Hepatocyte (in vitro differentiated cells): ENCODE results near the gene NPAS3. TPM values are rescaled to one million over a fixed set of nuclear protein-coding genes. Genes with fewer than 3 reads are reported as not detected.

Experiments used
- DNase-seq: peaks from one replicate; pipeline ENCODE4 v3.0.0-alpha.2; 2016; ENCODE audit warnings: low spot score
- H2AFZ ChIP-seq: fragments of 200-600 bp; sonication (generic); 2 replicates; pipeline ENCODE4 v1.6.0; 2016; ENCODE audit warnings: antibody characterized with exemption, mild to moderate bottlenecking
- H3K27ac ChIP-seq: fragments of 200-600 bp; sonication (generic); 2 replicates; pipeline ENCODE4 v1.5.1; 2016; ENCODE audit warnings: mild to moderate bottlenecking
- H3K27me3 ChIP-seq: fragments of 200-600 bp; sonication (generic); 2 replicates; pipeline ENCODE4 v1.6.1; 2016
- H3K36me3 ChIP-seq: fragments of 200-600 bp; sonication (generic); replicated peaks from 2 replicates; pipeline ENCODE4 v1.5.1; 2016; ENCODE audit warnings: low read depth; ENCODE audit not compliant: insufficient read depth
- H3K4me1 ChIP-seq: fragments of 200-600 bp; sonication (generic); 2 replicates; pipeline ENCODE4 v1.5.1; 2016; ENCODE audit warnings: mild to moderate bottlenecking, moderate library complexity; ENCODE audit not compliant: insufficient read depth
- H3K4me2 ChIP-seq: fragments of 200-600 bp; sonication (generic); 2 replicates; pipeline ENCODE4 v1.6.0; 2016
- H3K4me3 ChIP-seq: fragments of 200-600 bp; sonication (generic); 2 replicates; pipeline ENCODE4 v1.5.1; 2016; ENCODE audit warnings: mild to moderate bottlenecking
- H3K79me2 ChIP-seq: fragments of 200-600 bp; sonication (generic); 2 replicates; pipeline ENCODE4 v1.6.0; 2017; ENCODE audit warnings: mild to moderate bottlenecking
- H3K9me2 ChIP-seq: fragments of 200-600 bp; sonication (generic); replicated peaks from 2 replicates; pipeline ENCODE4 v1.6.0; 2017; ENCODE audit warnings: mild to moderate bottlenecking; ENCODE audit not compliant: insufficient read depth
- H3K9me3 ChIP-seq: fragments of 200-600 bp; sonication (generic); 2 replicates; pipeline ENCODE4 v1.5.1; 2016; ENCODE audit warnings: low read depth, mild to moderate bottlenecking
- H4K20me1 ChIP-seq: fragments of 200-600 bp; sonication (generic); 2 replicates; pipeline ENCODE4 v1.6.0; 2016; ENCODE audit warnings: mild to moderate bottlenecking; ENCODE audit not compliant: insufficient read depth, poor library complexity, severe bottlenecking
- EZH2 ChIP-seq: fragments of 200-600 bp; sonication (generic); IDR thresholded peaks from 2 replicates; pipeline ENCODE4 v1.6.1; 2016; ENCODE audit warnings: antibody characterized with exemption, mild to moderate bottlenecking, borderline replicate concordance
- EZH2phosphoT487 ChIP-seq: fragments of 200-600 bp; sonication (generic); IDR thresholded peaks from one replicate; pipeline ENCODE4 v1.6.1; 2018; ENCODE audit warnings: antibody characterized with exemption, mild to moderate bottlenecking, low read depth, moderate library complexity; ENCODE audit not compliant: unreplicated experiment, severe bottlenecking
- WGBS: methylation state at CpG from one replicate; pipeline ENCODE4 v1.1.6; 2016; ENCODE audit warnings: low lambda C conversion rate; ENCODE audit errors: missing lambda C conversion rate; 5-methylcytosine and 5-hydroxymethylcytosine counted together
- polyA plus RNA-seq: library from polyadenylated mRNA; unstranded; fragments of >200 nt; fragmentation: Nextera tagmentation; extraction: Ambion mirVana; gene quantifications from 2 replicates; pipeline ENCODE4 v1.2.1, GENCODE V29; 2016
- total RNA-seq: library from RNA; depleted of rRNA; stranded (reverse); fragments of >200 nt; gene quantifications from 2 replicates; pipeline ENCODE4 v1.2.3, GENCODE V29; 2014
- TF ChIP-seq, protein P1 (sequence below): fragments of 200-600 bp; sonication (generic); IDR thresholded peaks from 2 replicates; pipeline ENCODE4 v1.5.1; 2016; ENCODE audit warnings: antibody characterized with exemption, mild to moderate bottlenecking; ENCODE audit not compliant: poor library complexity

The NPAS3 gene
- total and polyA plus RNA-seq, 2 experiments from 2014 or later = 0.11 to 1.1 TPM

DNA sequence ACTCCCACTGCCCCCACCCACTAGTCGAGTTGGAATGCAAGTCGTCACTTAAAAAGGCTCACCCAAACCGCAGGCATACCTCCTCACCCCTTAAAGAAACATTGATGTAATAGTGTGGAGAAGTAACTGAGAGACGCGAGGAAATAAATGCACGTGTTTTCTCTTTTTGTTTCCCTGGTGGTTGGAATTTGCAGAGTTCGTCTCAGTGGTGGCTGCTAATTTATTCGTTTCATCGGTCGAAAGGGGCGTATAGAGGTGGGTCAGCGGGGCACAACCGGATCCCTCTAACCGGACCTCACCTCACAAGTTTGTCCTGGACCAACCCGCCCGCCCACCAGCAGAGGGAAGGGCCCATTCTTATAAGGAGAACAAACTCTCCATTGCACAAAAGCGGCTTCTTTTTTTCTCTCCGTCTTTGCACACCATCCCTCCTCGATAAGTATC is 5.0 kb upstream of the NPAS3 start:
- Histone ChIP-seq H2AFZ (peak overlapping the region; percentile 56), H3K79me2 (no peaks in the 10 kb centered on the region), H4K20me1 (peaks cover 4% of the 10 kb centered on the region), H3K9me3 (no peaks in the 10 kb centered on the region), H3K4me1 (peaks cover 26% of the 10 kb centered on the region), H3K36me3 (no peaks in the 10 kb centered on the region), H3K4me3 (peak overlapping the region; percentile 49), H3K27me3 (peaks cover 94% of the 10 kb centered on the region), H3K9me2 (no peaks in the 10 kb centered on the region), H3K27ac (no peak overlapping the region), H3K4me2 (peak overlapping the region; percentile 89)
- TF ChIP-seq EZH2 (no peak), EZH2phosphoT487 (no peak)
- TF ChIP-seq, protein P1, sequence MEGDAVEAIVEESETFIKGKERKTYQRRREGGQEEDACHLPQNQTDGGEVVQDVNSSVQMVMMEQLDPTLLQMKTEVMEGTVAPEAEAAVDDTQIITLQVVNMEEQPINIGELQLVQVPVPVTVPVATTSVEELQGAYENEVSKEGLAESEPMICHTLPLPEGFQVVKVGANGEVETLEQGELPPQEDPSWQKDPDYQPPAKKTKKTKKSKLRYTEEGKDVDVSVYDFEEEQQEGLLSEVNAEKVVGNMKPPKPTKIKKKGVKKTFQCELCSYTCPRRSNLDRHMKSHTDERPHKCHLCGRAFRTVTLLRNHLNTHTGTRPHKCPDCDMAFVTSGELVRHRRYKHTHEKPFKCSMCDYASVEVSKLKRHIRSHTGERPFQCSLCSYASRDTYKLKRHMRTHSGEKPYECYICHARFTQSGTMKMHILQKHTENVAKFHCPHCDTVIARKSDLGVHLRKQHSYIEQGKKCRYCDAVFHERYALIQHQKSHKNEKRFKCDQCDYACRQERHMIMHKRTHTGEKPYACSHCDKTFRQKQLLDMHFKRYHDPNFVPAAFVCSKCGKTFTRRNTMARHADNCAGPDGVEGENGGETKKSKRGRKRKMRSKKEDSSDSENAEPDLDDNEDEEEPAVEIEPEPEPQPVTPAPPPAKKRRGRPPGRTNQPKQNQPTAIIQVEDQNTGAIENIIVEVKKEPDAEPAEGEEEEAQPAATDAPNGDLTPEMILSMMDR = peak; percentile 27
- DNase-seq = no peak
- WGBS = 1% methylated on average over 19 of the region's 19 CpGs

DNA sequence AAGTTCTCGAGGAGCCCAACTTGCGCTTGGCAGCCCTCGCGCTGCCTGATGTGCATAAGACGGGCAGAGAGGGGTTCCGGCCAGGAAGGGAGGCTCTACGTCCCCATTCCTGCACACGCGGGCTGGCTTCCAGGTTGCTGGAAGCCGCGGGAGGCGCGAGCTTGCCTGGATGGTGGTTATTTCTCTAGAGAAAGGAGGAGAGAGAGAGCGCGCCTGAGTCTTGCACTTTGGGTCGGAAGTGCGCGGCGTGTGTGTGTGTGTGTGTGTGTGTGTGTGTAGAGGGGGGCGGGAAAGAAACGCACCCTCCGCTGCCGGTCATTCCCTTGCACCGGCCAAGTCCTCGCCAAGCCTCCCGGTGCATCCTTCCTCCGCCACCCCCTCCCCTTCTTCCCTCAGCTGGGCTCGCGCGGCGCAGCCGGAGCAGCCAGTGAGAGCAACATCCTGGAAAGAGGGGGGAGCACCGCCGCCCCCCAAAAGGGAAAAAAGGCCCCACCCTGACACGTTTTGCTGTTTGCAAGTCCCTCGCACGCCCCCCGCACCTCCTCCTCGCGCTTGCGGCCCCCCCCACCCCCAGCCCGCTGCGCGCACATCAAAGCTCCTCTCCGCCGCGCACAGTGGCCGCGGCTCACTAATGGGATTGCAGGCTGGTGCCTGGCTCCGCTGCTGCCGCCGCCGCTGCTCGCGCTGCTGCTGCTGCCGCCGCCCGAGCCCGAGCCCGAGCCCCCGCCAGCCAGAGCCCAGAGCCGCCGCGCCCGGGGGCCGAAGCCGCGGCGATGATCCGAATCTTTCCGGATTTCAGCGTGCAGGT is 4.4 kb upstream of the NPAS3 start:
- H3K4me1 ChIP-seq = peaks cover 26% of the 10 kb centered on the region
- no peaks in the 10 kb centered on the region for H3K36me3 ChIP-seq
- H3K4me3 ChIP-seq = peak overlapping the region; percentile 49
- H3K9me2 ChIP-seq = no peaks in the 10 kb centered on the region
- H3K79me2 ChIP-seq = no peaks in the 10 kb centered on the region
- H4K20me1 ChIP-seq = peaks cover 4% of the 10 kb centered on the region
- peak overlapping the region; percentile 56 for H2AFZ ChIP-seq
- WGBS = 3% methylated on average over 30 of the region's 72 CpGs
- peak; percentile 45 for DNase-seq
- H3K27me3 ChIP-seq = peaks cover 87% of the 10 kb centered on the region
- H3K27ac ChIP-seq = no peak overlapping the region
- no peak for TF ChIP-seq EZH2phosphoT487
- TF ChIP-seq, protein P1 = no peak
- TF ChIP-seq EZH2 = peak; percentile 66
- no peaks in the 10 kb centered on the region for H3K9me3 ChIP-seq
- peak overlapping the region; percentile 89 for H3K4me2 ChIP-seq

DNA sequence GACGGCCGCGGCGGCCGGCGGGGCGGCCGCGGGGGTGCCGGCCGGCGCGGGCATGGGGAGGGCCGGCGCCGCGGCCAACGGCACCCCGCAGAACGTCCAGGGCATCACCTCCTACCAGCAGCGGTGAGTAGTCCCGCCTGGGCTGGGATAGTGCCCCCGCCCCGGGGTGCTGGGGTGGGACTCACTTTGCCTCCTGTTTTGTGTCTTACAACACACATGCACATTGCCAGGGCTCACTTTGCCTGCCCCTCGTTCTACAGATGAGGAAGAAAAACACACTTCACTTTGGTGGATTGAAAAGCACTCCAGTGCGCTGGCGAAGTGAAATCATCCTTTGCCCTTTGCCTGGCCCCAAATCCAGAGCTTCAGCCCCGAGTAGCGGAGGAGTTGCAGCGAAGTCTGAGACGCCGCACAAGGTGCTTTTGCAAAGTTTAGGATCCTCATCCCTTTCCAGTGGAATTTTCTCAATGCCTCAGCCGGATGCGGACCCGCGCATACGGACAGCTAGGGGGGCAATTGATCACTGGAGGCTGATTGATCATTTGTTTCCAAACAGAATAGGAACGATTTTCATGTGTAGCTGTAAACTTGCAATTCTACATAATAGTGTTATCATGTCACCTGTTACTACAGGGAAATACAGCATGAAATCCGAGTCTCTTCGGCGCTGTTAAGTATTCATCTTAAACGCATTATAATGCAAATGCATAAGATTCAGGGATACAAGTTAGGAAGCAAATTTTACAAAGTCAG is 3.6 kb upstream of the NPAS3 start:
- no peak overlapping the region for H3K4me3 ChIP-seq
- peaks cover 26% of the 10 kb centered on the region for H3K4me1 ChIP-seq
- no peaks in the 10 kb centered on the region for H3K9me3 ChIP-seq
- peaks cover 83% of the 10 kb centered on the region for H3K27me3 ChIP-seq
- 2% methylated on average over 41 of the region's 42 CpGs for WGBS
- DNase-seq = no peak
- H2AFZ ChIP-seq = no peak overlapping the region
- no peak overlapping the region for H3K27ac ChIP-seq
- H3K79me2 ChIP-seq = no peaks in the 10 kb centered on the region
- peak overlapping the region; percentile 89 for H3K4me2 ChIP-seq
- peaks cover 4% of the 10 kb centered on the region for H4K20me1 ChIP-seq
- H3K9me2 ChIP-seq = no peaks in the 10 kb centered on the region
- TF ChIP-seq, protein P1 = no peak
- TF ChIP-seq EZH2phosphoT487 = peak; percentile 83
- TF ChIP-seq EZH2 = peak; percentile 95
- H3K36me3 ChIP-seq = no peaks in the 10 kb centered on the region
